GM12873 (cell line): Measurements from ENCODE around the gene BRD4.

Source experiments
- CTCF ChIP-seq: IDR thresholded peaks from 2 replicates; pipeline ENCODE4 v1.5.1; 2012; ENCODE audit warnings: low read depth, mild to moderate bottlenecking, moderate library complexity, low read length, control low read depth; ENCODE audit not compliant: insufficient read depth; ENCODE audit errors: missing control alignments

The BRD4 gene

GRCh38 chr19:15239337-15239949 is 92.9 kb downstream of the BRD4 start:
- TF ChIP-seq CTCF = no peak

GRCh38 chr19:15238639-15239155 is 93.6 kb downstream of the BRD4 start:
- no peak for TF ChIP-seq CTCF

- no peak for TF ChIP-seq CTCF
Measured at GRCh38 chr19:15237759-15238638, 94.3 kb downstream of the BRD4 start.

GRCh38 chr19:15236886-15237285 is 95.5 kb downstream of the BRD4 start:
- no peak for TF ChIP-seq CTCF

GRCh38 chr19:15235781-15236180 is 96.6 kb downstream of the BRD4 start:
- no peak for TF ChIP-seq CTCF

- TF ChIP-seq CTCF = no peak
Measured at GRCh38 chr19:15234431-15235130, 97.8 kb downstream of the BRD4 start.

GRCh38 chr19:15231271-15231670 is 101.1 kb downstream of the BRD4 start:
- TF ChIP-seq CTCF = no peak
